H9 (cell line): ENCODE results near the gene TLL2. TPM values are rescaled to one million over a fixed set of nuclear protein-coding genes. Genes with fewer than 3 reads are reported as not detected.

Experiments
- DNase-seq: peaks from one replicate; pipeline ENCODE4 v3.0.0-alpha.2; 2017
- H2AFZ ChIP-seq: one replicate; pipeline ENCODE4 v1.6.1; 2013; ENCODE audit warnings: mild to moderate bottlenecking, low read length, control low read depth, moderate library complexity
- H2AK5ac ChIP-seq: 2 replicates; pipeline ENCODE4 v1.6.1; 2013; ENCODE audit warnings: low read length, control low read depth, mixed read lengths; ENCODE audit not compliant: insufficient read length
- H2BK120ac ChIP-seq: one replicate; pipeline ENCODE4 v1.6.1; 2013; ENCODE audit warnings: low read depth, mild to moderate bottlenecking, low read length, control low read depth, inconsistent platforms; ENCODE audit not compliant: poor library complexity, severe bottlenecking
- H2BK12ac ChIP-seq: 2 replicates; pipeline ENCODE4 v1.6.1; 2013; ENCODE audit warnings: low read length, control low read depth, mixed read lengths, low read depth; ENCODE audit not compliant: insufficient read length
- H2BK15ac ChIP-seq: 2 replicates; pipeline ENCODE4 v1.6.1; 2013; ENCODE audit warnings: low read depth, low read length, control low read depth
- H2BK20ac ChIP-seq: one replicate; pipeline ENCODE4 v1.6.1; 2013; ENCODE audit warnings: low read depth, mild to moderate bottlenecking, low read length, control low read depth, inconsistent platforms; ENCODE audit not compliant: poor library complexity, severe bottlenecking
- H2BK5ac ChIP-seq: 2 replicates; pipeline ENCODE4 v1.6.1; 2013; ENCODE audit warnings: low read length, control low read depth, mixed read lengths; ENCODE audit not compliant: insufficient read length
- H3K14ac ChIP-seq: 2 replicates; pipeline ENCODE4 v1.6.1; 2013; ENCODE audit warnings: low read length, control low read depth; ENCODE audit not compliant: insufficient read depth
- H3K18ac ChIP-seq: 2 replicates; pipeline ENCODE4 v1.6.1; 2013; ENCODE audit warnings: low read depth, mild to moderate bottlenecking, mixed read lengths, low read length, control low read depth; ENCODE audit not compliant: insufficient read length
- H3K23ac ChIP-seq: 2 replicates; pipeline ENCODE4 v1.6.1; 2013; ENCODE audit warnings: low read length, control low read depth, mixed read lengths, low read depth; ENCODE audit not compliant: insufficient read length
- H3K23me2 ChIP-seq: 2 replicates; pipeline ENCODE4 v1.6.1; 2013; ENCODE audit warnings: low read depth, mild to moderate bottlenecking, mixed read lengths, low read length, control low read depth; ENCODE audit not compliant: insufficient read length, poor library complexity, severe bottlenecking
- H3K27ac ChIP-seq: 2 replicates; pipeline ENCODE4 v1.5.1; 2013; ENCODE audit warnings: low read length, control low read depth, mixed read lengths, low read depth; ENCODE audit not compliant: insufficient read length
- H3K27me3 ChIP-seq: 2 replicates; pipeline ENCODE4 v1.6.1; 2013; ENCODE audit warnings: low read length, control low read depth, inconsistent platforms; ENCODE audit not compliant: insufficient read depth
- H3K4ac ChIP-seq: 2 replicates; pipeline ENCODE4 v1.6.1; 2013; ENCODE audit warnings: low read depth, mild to moderate bottlenecking, control low read depth, inconsistent platforms, low read length, moderate library complexity
- H3K4me1 ChIP-seq: 2 replicates; pipeline ENCODE4 v1.6.1; 2013; ENCODE audit warnings: low read length, control low read depth, inconsistent platforms; ENCODE audit not compliant: insufficient read depth
- H3K4me2 ChIP-seq: 2 replicates; pipeline ENCODE4 v1.6.1; 2013; ENCODE audit warnings: low read length, control low read depth, mixed read lengths; ENCODE audit not compliant: insufficient read length, insufficient read depth
- H3K56ac ChIP-seq: 2 replicates; pipeline ENCODE4 v1.6.1; 2013; ENCODE audit warnings: low read depth, mild to moderate bottlenecking, mixed read lengths, low read length, control low read depth; ENCODE audit not compliant: insufficient read length
- H3K79me1 ChIP-seq: 2 replicates; pipeline ENCODE4 v1.6.1; 2013; ENCODE audit warnings: low read depth, mild to moderate bottlenecking, moderate library complexity, low read length, control low read depth, inconsistent platforms; ENCODE audit not compliant: insufficient read depth, poor library complexity, severe bottlenecking
- H3K79me2 ChIP-seq: 2 replicates; pipeline ENCODE4 v1.6.1; 2013; ENCODE audit warnings: low read length, control low read depth, inconsistent platforms; ENCODE audit not compliant: insufficient read depth
- H3K9ac ChIP-seq: 2 replicates; pipeline ENCODE4 v1.6.1; 2013; ENCODE audit warnings: low read length, control low read depth, mixed read lengths; ENCODE audit not compliant: insufficient read length; ENCODE audit errors: extremely low read depth
- H3K9me3 ChIP-seq: one replicate; pipeline ENCODE4 v1.6.1; 2013; ENCODE audit warnings: low read depth, low read length, inconsistent platforms; ENCODE audit not compliant: control insufficient read depth
- H3T11ph ChIP-seq: one replicate; pipeline ENCODE4 v1.6.1; 2013; ENCODE audit warnings: mild to moderate bottlenecking, low read length, control low read depth, inconsistent platforms
- H4K20me1 ChIP-seq: one replicate; pipeline ENCODE4 v1.6.1; 2013; ENCODE audit not compliant: control insufficient read depth, insufficient read length, insufficient read depth
- H4K5ac ChIP-seq: 2 replicates; pipeline ENCODE4 v1.6.1; 2013; ENCODE audit warnings: low read depth, mild to moderate bottlenecking, mixed read lengths, low read length, control low read depth; ENCODE audit not compliant: insufficient read length
- H4K8ac ChIP-seq: replicated peaks from 2 replicates; pipeline ENCODE4 v1.6.1; 2013; ENCODE audit warnings: low read length, control low read depth, mixed read lengths, low read depth; ENCODE audit not compliant: insufficient read length
- H4K91ac ChIP-seq: 2 replicates; pipeline ENCODE4 v1.6.1; 2013; ENCODE audit warnings: low read depth, mild to moderate bottlenecking, moderate library complexity, mixed read lengths, low read length, control low read depth; ENCODE audit not compliant: insufficient read length
- H3K27ac Mint-ChIP-seq, 3 experiments: 2 replicates in 2 of 3; 3 replicates in 1 of 3; pipeline ENCODE4 v1.8.0; 2020 to 2021; ENCODE audit warnings: mixed read lengths in 3 of 3, mild to moderate bottlenecking in 1 of 3, moderate library complexity in 1 of 3
- H3K27me3 Mint-ChIP-seq: 2 replicates; pipeline ENCODE4 v1.8.0; 2021; ENCODE audit warnings: low read depth, mild to moderate bottlenecking, moderate library complexity, mixed read lengths
- H3K36me3 Mint-ChIP-seq, 3 experiments: 2 replicates in 2 of 3; 3 replicates in 1 of 3; pipeline ENCODE4 v1.8.0; 2020 to 2021; ENCODE audit warnings: low read depth in 3 of 3, mixed read lengths in 3 of 3; ENCODE audit not compliant: insufficient read depth in 1 of 3
- H3K4me1 Mint-ChIP-seq, 2 experiments: 2 replicates each; pipeline ENCODE4 v1.8.0; 2020; ENCODE audit warnings: mixed read lengths in 2 of 2
- H3K4me3 Mint-ChIP-seq, 2 experiments: 2 replicates in 1 of 2; 3 replicates in 1 of 2; pipeline ENCODE4 v1.8.0; 2020 to 2021; ENCODE audit warnings: mild to moderate bottlenecking in 2 of 2, mixed read lengths in 2 of 2, moderate library complexity in 1 of 2
- H3K9me3 Mint-ChIP-seq, 2 experiments: 2 replicates in 1 of 2; 3 replicates in 1 of 2; pipeline ENCODE4 v1.8.0; 2020; ENCODE audit warnings: mild to moderate bottlenecking in 2 of 2, mixed read lengths in 2 of 2, moderate library complexity in 1 of 2
- WGBS: extraction: QIAGEN DNeasy Blood & Tissue Kit; methylation state at CpG from one replicate; pipeline ENCODE4 v1.1.7; 2013; ENCODE audit warnings: missing lambda C conversion rate, low lambda C conversion rate, mixed read lengths; ENCODE audit not compliant: insufficient read length; ENCODE audit errors: extremely low coverage; 5-methylcytosine and 5-hydroxymethylcytosine counted together
- total RNA-seq: library from RNA; stranded (reverse); gene quantifications from 2 replicates; pipeline ENCODE4 v1.2.1, GENCODE V29; 2021
- TF ChIP-seq, protein P1 (sequence below): fragments of 200-600 bp; sonication (generic); conservative IDR thresholded peaks from 3 replicates; pipeline ENCODE4 v1.8.0; 2021; ENCODE audit warnings: antibody characterized with exemption, mild to moderate bottlenecking

Gene TLL2
- total RNA-seq, 1 experiment from 2014 or later = 1.4 TPM

DNA sequence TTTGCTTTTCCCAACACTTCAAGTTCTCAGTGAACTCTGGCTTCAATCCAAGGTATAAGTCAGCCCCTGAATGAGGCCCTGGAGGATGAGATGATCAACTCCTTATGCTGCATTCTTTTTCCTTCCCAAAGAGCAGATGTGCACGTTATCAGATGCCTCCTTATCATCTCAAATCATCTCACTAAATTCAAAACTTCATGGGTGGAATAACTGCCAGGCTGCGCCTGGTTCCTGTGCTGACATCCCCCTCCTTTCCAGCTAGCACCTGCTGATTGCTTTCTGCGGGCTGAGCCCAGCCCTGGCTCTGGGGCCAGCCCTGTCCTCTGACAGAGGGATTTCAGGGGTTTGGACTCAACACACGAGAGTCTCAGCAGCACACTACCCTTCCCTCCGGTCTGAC is 44.9 kb downstream of the TLL2 start:
- Histone ChIP-seq H3K27ac (no peak overlapping the region), H3K79me2 (no peaks in the 10 kb centered on the region), H3K79me1 (no peaks in the 10 kb centered on the region), H3K27me3 (no peaks in the 10 kb centered on the region), H3K4me2 (no peak overlapping the region), H2BK20ac (no peak overlapping the region), H3K14ac (no peak overlapping the region), H3K4me1 (no peaks in the 10 kb centered on the region; the same call in 1 of the 2 replicates), H3K56ac (no peak overlapping the region), H2AFZ (no peak overlapping the region), H2BK5ac (no peak overlapping the region), H4K5ac (no peak overlapping the region), H4K8ac (no peak overlapping the region), H3K4ac (no peak overlapping the region), H3K23me2 (no peaks in the 10 kb centered on the region), H2BK15ac (no peak overlapping the region), H3K9ac (no peak overlapping the region), H2BK12ac (no peak overlapping the region), H4K91ac (no peak overlapping the region), H3T11ph (no peak overlapping the region), H4K20me1 (no peaks in the 10 kb centered on the region), H3K9me3 (no peaks in the 10 kb centered on the region), H3K18ac (no peak overlapping the region), H2BK120ac (no peak overlapping the region), H2AK5ac (no peak overlapping the region), H3K23ac (no peak overlapping the region)
- no CpG with 5 or more reads among the region's 5 CpGs for whole genome bisulfite sequencing
- peaks cover 27 to 31% of the 10 kb centered on the region in 2 experiments for H3K4me1 Mint-ChIP-seq
- no peak overlapping the region for H3K4me3 Mint-ChIP-seq
- H3K36me3 Mint-ChIP-seq = no peaks in the 10 kb centered on the region
- H3K9me3 Mint-ChIP-seq = no peaks in the 10 kb centered on the region
- no peak overlapping the region for H3K27ac Mint-ChIP-seq
- H3K27me3 Mint-ChIP-seq = peaks cover 4% of the 10 kb centered on the region
- TF ChIP-seq, protein P1, sequence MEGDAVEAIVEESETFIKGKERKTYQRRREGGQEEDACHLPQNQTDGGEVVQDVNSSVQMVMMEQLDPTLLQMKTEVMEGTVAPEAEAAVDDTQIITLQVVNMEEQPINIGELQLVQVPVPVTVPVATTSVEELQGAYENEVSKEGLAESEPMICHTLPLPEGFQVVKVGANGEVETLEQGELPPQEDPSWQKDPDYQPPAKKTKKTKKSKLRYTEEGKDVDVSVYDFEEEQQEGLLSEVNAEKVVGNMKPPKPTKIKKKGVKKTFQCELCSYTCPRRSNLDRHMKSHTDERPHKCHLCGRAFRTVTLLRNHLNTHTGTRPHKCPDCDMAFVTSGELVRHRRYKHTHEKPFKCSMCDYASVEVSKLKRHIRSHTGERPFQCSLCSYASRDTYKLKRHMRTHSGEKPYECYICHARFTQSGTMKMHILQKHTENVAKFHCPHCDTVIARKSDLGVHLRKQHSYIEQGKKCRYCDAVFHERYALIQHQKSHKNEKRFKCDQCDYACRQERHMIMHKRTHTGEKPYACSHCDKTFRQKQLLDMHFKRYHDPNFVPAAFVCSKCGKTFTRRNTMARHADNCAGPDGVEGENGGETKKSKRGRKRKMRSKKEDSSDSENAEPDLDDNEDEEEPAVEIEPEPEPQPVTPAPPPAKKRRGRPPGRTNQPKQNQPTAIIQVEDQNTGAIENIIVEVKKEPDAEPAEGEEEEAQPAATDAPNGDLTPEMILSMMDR = no peak
- DNase-seq = no peak
